CD14-positive monocyte (primary cell): ENCODE results near the gene MBD5. TPM values are rescaled to one million over a fixed set of nuclear protein-coding genes. Genes with fewer than 3 reads are reported as not detected.

Experiments used
- DNase-seq, 3 donors: peaks; one replicate each; pipeline ENCODE4 v3.0.0-alpha.2; 2011 to 2022
- H2AFZ ChIP-seq: 2 replicates; pipeline ENCODE4 v1.6.0; 2012; ENCODE audit warnings: mild to moderate bottlenecking, low read depth, low read length, inconsistent platforms; ENCODE audit not compliant: insufficient read depth, poor library complexity, severe bottlenecking
- H3K27ac ChIP-seq, 2 donors: 1 replicate in 1 of 2; 2 replicates in 1 of 2; pipeline ENCODE4 v1.5.1; 2012 to 2013; ENCODE audit warnings: low read length in 2 of 2, control low read depth in 1 of 2, inconsistent platforms in 1 of 2, low read depth in 1 of 2, mild to moderate bottlenecking in 1 of 2
- H3K27me3 ChIP-seq, 2 donors: one replicate each; pipeline versions ENCODE4 v1.6.0 to v1.6.1; 2011 to 2013; ENCODE audit warnings: low read length in 2 of 2; ENCODE audit not compliant: control insufficient read depth in 2 of 2, insufficient read depth in 2 of 2
- H3K36me3 ChIP-seq, 2 donors: replicated peaks in 1 of 2; 1 replicate in 1 of 2; 2 replicates in 1 of 2; pipeline versions ENCODE4 v1.5.1 to v1.6.1; 2012 to 2013; ENCODE audit warnings: low read length in 2 of 2, control low read depth in 1 of 2, inconsistent platforms in 1 of 2, mild to moderate bottlenecking in 1 of 2; ENCODE audit not compliant: insufficient read depth in 2 of 2, control insufficient read depth in 1 of 2
- H3K4me1 ChIP-seq, 2 donors: 1 replicate in 1 of 2; 2 replicates in 1 of 2; pipeline versions ENCODE4 v1.5.1 to v1.6.1; 2012 to 2013; ENCODE audit warnings: low read length in 2 of 2, control low read depth in 1 of 2, inconsistent platforms in 1 of 2, mild to moderate bottlenecking in 1 of 2, moderate library complexity in 1 of 2; ENCODE audit not compliant: insufficient read depth in 2 of 2, control insufficient read depth in 1 of 2
- H3K4me2 ChIP-seq: replicated peaks from 2 replicates; pipeline ENCODE3; 2012; ENCODE audit warnings: low read length, moderate library complexity, mild to moderate bottlenecking; ENCODE audit not compliant: poor library complexity, severe bottlenecking; ENCODE audit errors: extremely low read depth
- H3K4me3 ChIP-seq, 3 experiments: fragments of 200-600 bp in 1 of 3; sonication (generic) in 1 of 3; replicated peaks in 1 of 3; 1 replicate in 2 of 3; 2 replicates in 1 of 3; pipeline ENCODE4 v1.5.1; 2011 to 2013; ENCODE audit warnings: low read length in 3 of 3, mild to moderate bottlenecking in 3 of 3, control low read depth in 2 of 3, low read depth in 2 of 3, inconsistent platforms in 1 of 3, moderate library complexity in 1 of 3
- H3K79me2 ChIP-seq: 2 replicates; pipeline ENCODE4 v1.6.0; 2012; ENCODE audit warnings: mild to moderate bottlenecking, control low read depth, inconsistent platforms, low read length, moderate library complexity; ENCODE audit not compliant: insufficient read depth
- H3K9ac ChIP-seq: 2 replicates; pipeline ENCODE4 v1.6.0; 2017; ENCODE audit warnings: low read length, mild to moderate bottlenecking; ENCODE audit not compliant: insufficient read depth, poor library complexity, severe bottlenecking
- H3K9me3 ChIP-seq, 2 donors: replicated peaks in 1 of 2; 1 replicate in 1 of 2; 2 replicates in 1 of 2; pipeline versions ENCODE4 v1.5.1 to v1.6.1; 2012 to 2013; ENCODE audit warnings: low read length in 2 of 2, control low read depth in 1 of 2; ENCODE audit not compliant: control insufficient read depth in 1 of 2, insufficient read depth in 1 of 2
- H4K20me1 ChIP-seq: 2 replicates; pipeline ENCODE4 v1.6.0; 2012; ENCODE audit warnings: mild to moderate bottlenecking, low read length, control low read depth, moderate library complexity; ENCODE audit not compliant: insufficient read depth
- H3K27ac Mint-ChIP-seq, 7 donors: one replicate each; pipeline ENCODE4 v1.8.0; 2020; ENCODE audit warnings: mild to moderate bottlenecking in 7 of 7, mixed read lengths in 7 of 7, moderate library complexity in 6 of 7, inconsistent platforms in 2 of 7
- H3K27me3 Mint-ChIP-seq, 3 donors: one replicate each; pipeline ENCODE4 v1.8.0; 2021 to 2022; ENCODE audit warnings: low read depth in 3 of 3, mild to moderate bottlenecking in 3 of 3, mixed read lengths in 3 of 3, moderate library complexity in 3 of 3, inconsistent platforms in 1 of 3
- H3K36me3 Mint-ChIP-seq, 2 donors: one replicate each; pipeline ENCODE4 v1.8.0; 2020; ENCODE audit warnings: mixed read lengths in 2 of 2, inconsistent platforms in 1 of 2, mild to moderate bottlenecking in 1 of 2
- H3K4me1 Mint-ChIP-seq: one replicate; pipeline ENCODE4 v1.8.0; 2020; ENCODE audit warnings: mild to moderate bottlenecking, mixed read lengths
- H3K4me3 Mint-ChIP-seq, 2 donors: one replicate each; pipeline ENCODE4 v1.8.0; 2020; ENCODE audit warnings: mild to moderate bottlenecking in 2 of 2, mixed read lengths in 2 of 2, moderate library complexity in 1 of 2
- H3K9me3 Mint-ChIP-seq, 7 donors: one replicate each; pipeline ENCODE4 v1.8.0; 2020 to 2022; ENCODE audit warnings: mixed read lengths in 7 of 7, mild to moderate bottlenecking in 6 of 7, moderate library complexity in 6 of 7, inconsistent platforms in 2 of 7
- CTCF ChIP-seq: fragments of 200-600 bp; IDR thresholded peaks from one replicate; pipeline ENCODE4 v1.8.0; 2022; ENCODE audit warnings: antibody characterized with exemption, mild to moderate bottlenecking
- WGBS: methylation state at CpG from one replicate; pipeline ENCODE4 v1.1.5; 2013; ENCODE audit warnings: missing lambda C conversion rate; ENCODE audit not compliant: insufficient coverage; 5-methylcytosine and 5-hydroxymethylcytosine counted together
- intact Hi-C, 2 donors: fragments of 100-400 bp; cut with micrococcal nuclease; formaldehyde crosslinking; loops; one replicate each; pipeline versions ENCODE4 v1.15.0 to v1.15.1; 2023
- polyA plus RNA-seq, 3 donors: library from polyadenylated mRNA; depleted of rRNA in 1 of 3; unstranded in 2 of 3; stranded (reverse) in 1 of 3; fragments of 300-500 nt in 2 of 3; fragments of >200 nt in 1 of 3; fragmentation: Illumina TruSeq in 2 of 3; gene quantifications; 1 replicate in 2 of 3; 2 replicates in 1 of 3; pipeline ENCODE4 v1.2.3, GENCODE V29; 2012 to 2021

The MBD5 gene
- polyA plus RNA-seq, 3 donors: 2.3 to 5.7 (median 3.5) TPM

DNA sequence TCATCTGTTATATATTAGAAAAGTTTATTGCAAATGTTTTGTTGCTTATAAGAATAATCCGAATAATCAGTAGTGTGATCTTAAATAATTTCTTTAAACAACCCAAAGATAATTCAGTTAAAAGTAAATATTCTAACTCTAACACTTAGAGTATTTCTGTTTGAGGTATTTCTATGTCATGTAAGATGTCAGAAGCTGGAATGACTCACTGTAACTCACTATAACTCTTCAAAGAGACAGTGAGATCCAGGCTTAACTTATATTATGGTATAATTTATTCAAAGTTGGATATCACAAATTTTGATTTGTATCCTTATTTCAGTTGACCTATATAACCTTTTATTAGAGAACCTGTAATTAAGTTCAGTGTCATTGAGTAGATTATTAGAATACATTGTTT is 6.9 kb downstream of the MBD5 start:
- Mint-ChIP-seq H3K4me1 (peaks cover 9% of the 10 kb centered on the region), H3K36me3 (peaks cover 0 to 2% of the 10 kb centered on the region in 2 donors), H3K9me3 (no peaks in the 10 kb centered on the region), H3K4me3 (no peak overlapping the region), H3K27me3 (no peaks in the 10 kb centered on the region), H3K27ac (no peak overlapping the region)
- DNase-seq: no peak
- no peak overlapping the region for H2AFZ ChIP-seq
- peaks cover 52% of the 10 kb centered on the region for H3K79me2 ChIP-seq
- H3K4me1 ChIP-seq: peaks cover 2 to 11% of the 10 kb centered on the region in 2 donors
- H3K27ac ChIP-seq: no peak overlapping the region
- H3K9ac ChIP-seq: no peak overlapping the region
- intact Hi-C loops: no loop called here
- TF ChIP-seq CTCF: no peak
- peaks cover 0 to 6% of the 10 kb centered on the region in 2 donors for H3K36me3 ChIP-seq
- no peak overlapping the region for H3K4me2 ChIP-seq
- H4K20me1 ChIP-seq: peaks cover 9% of the 10 kb centered on the region
- H3K9me3 ChIP-seq: no peaks in the 10 kb centered on the region
- WGBS: no CpG with 5 or more reads among the region's 1 CpG
- H3K4me3 ChIP-seq: no peak overlapping the region
- no peaks in the 10 kb centered on the region for H3K27me3 ChIP-seq

DNA sequence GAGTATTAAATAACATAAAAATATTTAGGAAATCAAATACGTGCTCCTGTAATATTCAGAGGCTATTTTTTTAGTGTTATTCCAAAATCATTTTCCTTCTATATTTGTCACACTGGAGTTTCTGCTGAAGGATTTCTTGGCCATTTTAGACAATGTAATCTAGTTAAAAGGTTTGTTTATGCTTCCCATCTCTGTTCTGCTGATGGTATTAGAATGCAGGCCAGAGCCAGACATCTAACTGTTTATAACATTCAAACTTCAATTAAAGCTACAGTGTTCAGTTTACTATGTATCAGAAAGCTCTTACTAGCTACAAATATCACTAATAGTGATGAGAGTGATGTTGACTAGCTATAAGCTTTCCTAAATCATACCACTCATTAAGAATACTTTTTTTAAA is 7.9 kb downstream of the MBD5 start:
- Histone ChIP-seq H3K4me2 (no peak overlapping the region), H3K9ac (no peak overlapping the region), H4K20me1 (peaks cover 9% of the 10 kb centered on the region), H3K27ac (no peak overlapping the region), H3K79me2 (peaks cover 42% of the 10 kb centered on the region), H2AFZ (no peak overlapping the region), H3K9me3 (no peaks in the 10 kb centered on the region), H3K4me3 (no peak overlapping the region), H3K27me3 (no peaks in the 10 kb centered on the region), H3K36me3 (peaks cover 0 to 6% of the 10 kb centered on the region in 2 donors), H3K4me1 (peaks cover 0 to under 1% of the 10 kb centered on the region in 2 donors)
- H3K27ac Mint-ChIP-seq: no peak overlapping the region
- H3K4me1 Mint-ChIP-seq: peaks cover 1% of the 10 kb centered on the region
- H3K36me3 Mint-ChIP-seq: no peaks in the 10 kb centered on the region
- DNase-seq: no peak
- no CpG with 5 or more reads among the region's 1 CpG for WGBS
- H3K27me3 Mint-ChIP-seq: no peaks in the 10 kb centered on the region
- H3K4me3 Mint-ChIP-seq: no peak overlapping the region
- no peaks in the 10 kb centered on the region for H3K9me3 Mint-ChIP-seq
- no peak for TF ChIP-seq CTCF
- intact Hi-C loops: no loop called here
